Endothelial cell of umbilical vein (primary cell): ENCODE measurements around the gene TUBB4B. TPM values are rescaled to one million over a fixed set of nuclear protein-coding genes. Genes with fewer than 3 reads are reported as not detected.

Experiments
- BruUV-seq: library from RNA; stranded (reverse); fragments of 400-500 nt; replicated peaks from 2 replicates; lab custom pipeline; 2021; lab: Mats Ljungman, UMichigan
- CTCF ChIA-PET: fragments of 300-600, 350-600 bp; sonication (Branson Sonifier 250); formaldehyde crosslinking; loops from one replicate; lab custom pipeline; 2021; ENCODE audit warnings: antibody characterized with exemption, inconsistent platforms; lab: Charles Lee
- POLR2A ChIA-PET: fragments of 300-600, 350-600 bp; sonication (Branson Sonifier 250); formaldehyde crosslinking; loops from one replicate; lab custom pipeline; 2021; ENCODE audit warnings: antibody characterized with exemption, inconsistent platforms; lab: Charles Lee
- DNase-seq: peaks from one replicate; pipeline ENCODE4 v3.0.0-alpha.2; 2011; ENCODE audit warnings: low read depth, low spot score
- FAIRE-seq: peaks from 2 replicates; lab custom pipeline; 2011; peaks lifted over from hg19 to GRCh38; lab: Jason Lieb, UNC
- H2AFZ ChIP-seq: 2 replicates; pipeline ENCODE4 v1.6.0; 2012; ENCODE audit warnings: low read depth, low read length, control low read depth, inconsistent platforms
- H3K27ac ChIP-seq: 2 replicates; pipeline ENCODE4 v1.5.1; 2011; ENCODE audit warnings: low read depth, mild to moderate bottlenecking, control low read depth, low read length, moderate library complexity; ENCODE audit not compliant: insufficient read depth
- H3K27me3 ChIP-seq, 2 experiments: 2 replicates each; pipeline versions ENCODE4 v1.6.0 to v1.6.1; 2011; ENCODE audit warnings: low read length in 2 of 2, mixed read lengths in 1 of 2; ENCODE audit not compliant: control insufficient read depth in 2 of 2, insufficient read depth in 2 of 2
- H3K36me3 ChIP-seq, 2 experiments: 2 replicates in 1 of 2; 3 replicates in 1 of 2; pipeline ENCODE4 v1.5.1; 2011; ENCODE audit warnings: low read length in 2 of 2, mild to moderate bottlenecking in 1 of 2, moderate library complexity in 1 of 2; ENCODE audit not compliant: control insufficient read depth in 2 of 2, insufficient read depth in 2 of 2; ENCODE audit errors: extremely low read depth in 1 of 2
- H3K4me1 ChIP-seq: 3 replicates; pipeline ENCODE4 v1.5.1; 2011; ENCODE audit warnings: mild to moderate bottlenecking, low read length; ENCODE audit not compliant: control insufficient read depth, insufficient read depth; ENCODE audit errors: extremely low read depth
- H3K4me2 ChIP-seq: 2 replicates; pipeline ENCODE4 v1.6.1; 2011; ENCODE audit warnings: low read length, control low read depth, mixed read lengths; ENCODE audit not compliant: insufficient read depth
- H3K4me3 ChIP-seq, 3 experiments: fragments of 200-600 bp in 1 of 3; sonication (generic), shearing (Covaris generic) in 1 of 3; replicated peaks in 1 of 3; 2 replicates each; pipeline ENCODE4 v1.5.1; 2011 to 2016; ENCODE audit warnings: control low read depth in 3 of 3, low read length in 3 of 3, mild to moderate bottlenecking in 2 of 3, inconsistent platforms in 1 of 3, low read depth in 1 of 3, moderate library complexity in 1 of 3; ENCODE audit not compliant: insufficient read depth in 1 of 3
- H3K79me2 ChIP-seq: 2 replicates; pipeline ENCODE4 v1.6.0; 2012; ENCODE audit warnings: low read length, inconsistent platforms; ENCODE audit not compliant: control insufficient read depth, insufficient read depth
- H3K9ac ChIP-seq: replicated peaks from 2 replicates; pipeline ENCODE3; 2011; ENCODE audit warnings: low read length, control low read depth; ENCODE audit not compliant: insufficient read depth; ENCODE audit errors: extremely low read depth
- H3K9me1 ChIP-seq: replicated peaks from 3 replicates; pipeline ENCODE4 v1.6.0; 2011; ENCODE audit warnings: mild to moderate bottlenecking, low read length; ENCODE audit not compliant: control insufficient read depth, insufficient read depth; ENCODE audit errors: extremely low read depth
- H3K9me3 ChIP-seq: replicated peaks from 2 replicates; pipeline ENCODE4 v1.5.1; 2012; ENCODE audit warnings: low read length, inconsistent platforms; ENCODE audit not compliant: control insufficient read depth, insufficient read depth
- H4K20me1 ChIP-seq: replicated peaks from 2 replicates; pipeline ENCODE3; 2011; ENCODE audit warnings: mild to moderate bottlenecking, low read length; ENCODE audit not compliant: control insufficient read depth, insufficient read depth; ENCODE audit errors: extremely low read depth
- CTCF ChIP-seq, 2 donors: IDR thresholded peaks; 1 replicate in 1 of 2; 2 replicates in 1 of 2; pipeline ENCODE4 v1.5.1; 2011; ENCODE audit warnings: low read length in 2 of 2, mild to moderate bottlenecking in 2 of 2, moderate library complexity in 2 of 2, control low read depth in 1 of 2, inconsistent platforms in 1 of 2, low read depth in 1 of 2; ENCODE audit not compliant: insufficient read depth in 1 of 2; ENCODE audit errors: extremely low read depth in 1 of 2
- EZH2 ChIP-seq: IDR thresholded peaks from 2 replicates; pipeline ENCODE4 v1.6.1; 2012; ENCODE audit warnings: borderline replicate concordance, low read depth, mild to moderate bottlenecking, moderate library complexity, low read length, inconsistent platforms; ENCODE audit not compliant: severe bottlenecking
- FOS ChIP-seq: IDR thresholded peaks from 2 replicates; pipeline ENCODE4 v1.6.1; 2011; ENCODE audit warnings: mild to moderate bottlenecking, low read length, moderate library complexity, borderline replicate concordance; ENCODE audit not compliant: insufficient read depth
- GATA2 ChIP-seq: IDR thresholded peaks from 2 replicates; pipeline ENCODE4 v1.7.0; 2011; ENCODE audit warnings: low read depth, mild to moderate bottlenecking, moderate library complexity, mixed read lengths, low read length; ENCODE audit not compliant: insufficient read length, insufficient read depth
- JUN ChIP-seq: IDR thresholded peaks from 2 replicates; pipeline ENCODE4 v1.6.1; 2011; ENCODE audit warnings: borderline replicate concordance, low read depth; ENCODE audit not compliant: insufficient read length, insufficient read depth
- MAX ChIP-seq: IDR thresholded peaks from 2 replicates; pipeline ENCODE4 v1.6.1; 2011; ENCODE audit not compliant: insufficient read depth, insufficient read length
- MYC ChIP-seq: IDR thresholded peaks from one replicate; pipeline ENCODE4 v1.6.1; 2011; ENCODE audit warnings: mild to moderate bottlenecking, low read depth, low read length
- POLR2A ChIP-seq: IDR thresholded peaks from 2 replicates; pipeline ENCODE4 v1.6.1; 2012; ENCODE audit warnings: low read depth, mild to moderate bottlenecking, control low read depth, low read length
- POLR2AphosphoS5 ChIP-seq: IDR thresholded peaks from 2 replicates; pipeline ENCODE4 v1.6.1; 2012; ENCODE audit warnings: low read depth, mild to moderate bottlenecking, control low read depth, low read length, moderate library complexity; ENCODE audit not compliant: insufficient read depth
- dilution Hi-C: fragments of 300-500 bp; cut with MboI; formaldehyde crosslinking; loops from one replicate; pipeline ENCODE4 v1.15.0; 2019; ENCODE audit warnings: low sequenced_read_pairs; ENCODE audit not compliant: extremely low pct_ligation_motif_present
- intact Hi-C: fragments of 100-400 bp; cut with micrococcal nuclease; formaldehyde crosslinking; loops from one replicate; pipeline ENCODE4 v1.10.0; 2022
- polyA plus RNA-seq, 4 experiments: library from polyadenylated mRNA; depleted of rRNA in 3 of 4; stranded (reverse) in 3 of 4; unstranded in 1 of 4; fragments of >200 nt; gene quantifications; 2 replicates each; pipeline versions ENCODE4 v1.2.1 to v1.2.3, GENCODE V29; 2011 to 2012; ENCODE audit warnings: missing spikeins in 1 of 4
- total RNA-seq: library from RNA; stranded (reverse); gene quantifications from 2 replicates; pipeline ENCODE4 v1.2.3, GENCODE V29; 2021

The TUBB4B gene
- total and polyA plus RNA-seq, 2 donors (not counting 3 experiments of a cell fraction or from before 2014, with no cell fraction given), result 418 to 558 TPM

- DNase-seq (no peak), FAIRE-seq (no peak)
- H4K20me1 ChIP-seq, result no peaks in the 10 kb centered on the region
- peaks cover 18% of the 10 kb centered on the region for H3K79me2 ChIP-seq
- peak overlapping the region; percentile 65 for H3K9ac ChIP-seq
- no peak overlapping the region for H3K27ac ChIP-seq
- intact Hi-C loops (loop anchor here (2.0 kb wide), 1 partner anchor 15 kb away; no protein-coding TSS in a partner anchor), dilution Hi-C loops (no loop called here)
- TF ChIP-seq MYC (no peak), JUN (no peak), CTCF (IDR thresholded peaks at IDR 0.05; ENCODE audit: extremely low read depth in 1 of 2, insufficient read depth in 1 of 2, low read depth in 1 of 2, low read length in 2 of 2) (no peak), GATA2 (no peak), EZH2 (no peak), MAX (no peak), POLR2A (no peak), POLR2AphosphoS5 (no peak), FOS (no peak)
- peaks cover 2% of the 10 kb centered on the region in 2 experiments for H3K36me3 ChIP-seq
- no TSS peak for BruUV-seq
- H3K4me1 ChIP-seq, result peaks cover 14% of the 10 kb centered on the region
- H3K4me2 ChIP-seq, result peak overlapping the region; percentile 83
- no peak overlapping the region for H2AFZ ChIP-seq
- H3K9me1 ChIP-seq, result no peaks in the 10 kb centered on the region
- no peaks in the 10 kb centered on the region for H3K9me3 ChIP-seq
- no peaks in the 10 kb centered on the region for H3K27me3 ChIP-seq
- CTCF ChIA-PET, result interaction anchor here (0.8 to 4.4 kb wide), 10 partner anchors 9 to 225 kb away, joined by 3 to 31 read pairs (median 6); partner anchors contain the start of genes EXD3, NOXA1, RNF224 and TOR4A
- POLR2A ChIA-PET, result interaction anchor here (1.1 to 4.9 kb wide), 2 partner anchors 12 to 23 kb away, joined by 3 to 66 read pairs; partner anchors contain the start of gene TUBB4B
- H3K4me3 ChIP-seq, result peak overlapping the region in 2 of 3 experiments; percentile 41 to 94
Measured at GRCh38 chr9:137253717-137254623, 12.9 kb downstream of the TUBB4B start.
